Measurements from ENCODE around the gene AGBL1.

AGBL1 gene

DNA sequence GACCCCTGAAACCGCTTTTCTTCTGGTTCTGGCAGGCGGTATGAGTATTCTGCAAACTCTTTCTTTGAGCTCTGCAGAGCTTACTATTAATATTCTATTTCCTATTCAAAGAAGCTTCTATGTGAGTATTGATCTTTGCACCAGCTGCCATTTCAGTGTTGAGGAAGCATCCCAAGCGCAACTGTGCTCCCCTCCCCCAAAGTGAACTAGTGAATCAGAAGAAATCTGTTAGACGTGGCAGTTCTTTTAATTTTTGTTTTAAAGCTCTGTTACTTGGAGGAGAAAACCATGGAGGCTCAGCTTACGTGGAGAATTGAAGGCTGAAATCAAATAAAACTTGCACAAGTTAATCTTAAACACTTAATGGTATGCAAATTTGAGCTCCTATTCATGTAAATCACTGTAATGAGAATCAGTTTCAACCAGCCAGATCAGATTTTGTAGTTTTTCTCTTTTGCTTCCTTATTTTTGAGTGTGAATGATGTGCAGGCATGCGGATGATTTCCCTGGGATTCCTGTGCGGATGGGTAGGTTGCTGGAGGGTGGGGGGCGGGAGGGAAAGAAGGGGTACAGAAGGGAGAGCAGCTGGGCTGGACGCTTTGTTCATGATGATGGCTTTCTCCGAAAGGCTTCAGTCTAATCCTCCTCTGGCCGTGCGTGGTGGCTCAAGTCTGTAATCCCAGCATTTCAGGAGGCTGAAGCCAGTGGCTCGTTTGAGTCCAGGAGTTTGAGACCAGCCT lies 16.1 kb upstream of the AGBL1 start:
- no peak for DNase-seq
- Mint-ChIP-seq H3K9me3 (peaks cover 4% of the 10 kb centered on the region), H3K4me1 (ENCODE audit: low read depth) (no peaks in the 10 kb centered on the region), H3K27me3 (peaks cover 21% of the 10 kb centered on the region), H3K27ac (no peak overlapping the region), H3K4me3 (no peak overlapping the region), H3K36me3 (ENCODE audit: low read depth) (no peaks in the 10 kb centered on the region)

DNA sequence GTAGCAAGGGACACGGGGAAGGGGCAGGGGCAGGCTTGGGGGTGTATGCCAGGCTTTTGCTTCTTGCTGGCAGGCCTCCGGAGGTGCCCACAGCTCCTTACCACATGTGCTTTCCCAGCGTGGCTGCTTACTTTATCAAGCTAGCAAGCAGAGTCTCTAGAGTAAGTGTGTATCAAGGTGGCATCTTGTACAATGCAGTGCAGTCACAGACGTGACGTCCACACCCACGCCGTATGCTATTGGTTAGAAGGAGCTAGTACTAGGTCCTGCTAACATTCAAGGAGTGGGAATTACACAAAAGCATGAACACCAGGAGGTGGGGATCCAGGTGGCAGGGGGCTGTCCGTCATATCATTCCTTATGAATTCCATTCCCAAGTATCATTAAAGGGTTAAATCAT lies 15.3 kb upstream of the AGBL1 start:
- H3K9me3 Mint-ChIP-seq, result peaks cover 4% of the 10 kb centered on the region
- peaks cover 21% of the 10 kb centered on the region for H3K27me3 Mint-ChIP-seq
- no peaks in the 10 kb centered on the region for H3K36me3 Mint-ChIP-seq (ENCODE audit: low read depth)

DNA sequence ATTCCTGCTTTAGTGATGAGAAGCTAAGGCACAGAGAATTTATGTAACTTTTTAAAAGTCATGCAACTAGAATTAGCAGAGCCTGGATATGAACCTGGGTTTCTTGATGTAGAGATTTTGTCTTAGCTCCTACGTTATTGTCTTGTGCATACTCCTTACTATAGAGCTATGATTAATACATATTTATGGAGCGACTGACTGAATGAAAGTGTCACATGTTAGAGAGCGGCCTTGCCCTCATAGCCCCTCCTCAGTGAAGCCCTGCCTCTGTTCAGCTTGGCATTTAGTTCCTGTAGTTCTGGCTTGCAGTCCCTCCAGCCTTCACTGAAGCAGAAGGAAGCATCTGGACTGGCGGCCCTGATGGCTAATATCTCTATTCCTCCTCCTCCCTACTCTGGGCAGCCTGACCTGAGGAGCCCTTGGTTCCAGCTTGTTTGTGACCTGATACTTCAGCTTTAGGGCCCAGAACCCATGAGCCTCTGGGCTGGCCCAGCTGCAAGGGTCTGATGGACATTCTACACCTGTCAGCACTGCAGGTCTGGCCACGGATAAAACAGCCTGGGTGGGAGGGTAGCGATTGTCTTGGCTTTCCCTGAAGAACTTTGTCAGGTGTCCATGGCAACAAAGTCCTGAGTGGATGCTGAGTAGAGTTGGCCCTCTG lies 13.4 kb upstream of the AGBL1 start:
- H3K9me3 Mint-ChIP-seq, result peaks cover 4% of the 10 kb centered on the region
- H3K36me3 Mint-ChIP-seq (ENCODE audit: low read depth), result no peaks in the 10 kb centered on the region
- peaks cover 21% of the 10 kb centered on the region for H3K27me3 Mint-ChIP-seq
- H3K4me3 Mint-ChIP-seq, result no peak overlapping the region
- no peak for DNase-seq
- H3K4me1 Mint-ChIP-seq (ENCODE audit: low read depth), result no peaks in the 10 kb centered on the region
- no peak overlapping the region for H3K27ac Mint-ChIP-seq

More for the DNA sequence above, 15.3 kb upstream of the AGBL1 start:
- Mint-ChIP-seq H3K27ac (no peak overlapping the region), H3K4me3 (no peak overlapping the region), H3K4me1 (ENCODE audit: low read depth) (no peaks in the 10 kb centered on the region)
- no peak for DNase-seq

DNA sequence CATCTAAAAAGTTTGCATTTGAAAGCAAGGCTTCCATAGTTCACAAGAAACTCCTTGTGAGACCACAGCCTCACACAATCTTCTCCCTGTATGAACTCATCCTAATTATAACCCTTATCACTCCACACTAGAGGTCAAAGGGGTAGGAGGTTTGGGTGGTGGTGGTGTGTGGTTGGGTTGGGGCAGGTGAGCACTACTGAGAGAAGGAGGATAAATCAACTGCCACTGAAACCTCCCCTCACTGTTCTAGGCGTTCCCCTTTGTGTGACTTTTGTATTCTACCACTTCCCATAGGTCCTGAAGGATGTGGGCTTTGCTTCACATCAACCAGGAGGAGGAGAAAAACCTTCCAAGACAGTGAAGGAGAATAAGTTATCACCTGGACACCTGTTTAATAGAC lies 6.4 kb upstream of the AGBL1 start:
- Mint-ChIP-seq H3K27ac (no peak overlapping the region), H3K4me3 (no peak overlapping the region), H3K36me3 (ENCODE audit: low read depth) (no peaks in the 10 kb centered on the region), H3K9me3 (no peaks in the 10 kb centered on the region), H3K27me3 (peaks cover 5% of the 10 kb centered on the region), H3K4me1 (ENCODE audit: low read depth) (no peaks in the 10 kb centered on the region)
- no peak for DNase-seq

DNA sequence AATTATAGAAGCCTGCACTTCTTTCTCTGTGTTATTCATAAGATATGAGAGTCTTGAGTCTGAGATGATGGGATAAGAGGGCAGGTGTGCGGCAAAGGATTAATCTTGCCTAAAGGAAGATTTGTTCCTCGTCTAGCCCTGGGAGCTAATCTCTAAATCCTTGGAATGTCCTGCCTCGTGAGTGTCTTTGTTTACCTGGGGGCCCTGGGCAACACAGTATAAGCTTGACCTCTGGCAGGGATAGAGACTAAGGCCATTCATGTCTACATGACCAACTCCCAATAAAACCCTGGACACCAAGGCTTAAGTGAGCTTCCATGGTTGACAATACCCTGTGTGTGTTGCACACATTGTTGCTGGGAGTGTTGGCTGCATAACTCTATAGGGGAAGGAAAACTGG lies 3.2 kb upstream of the AGBL1 start:
- Mint-ChIP-seq H3K27me3 (peaks cover 8% of the 10 kb centered on the region), H3K36me3 (ENCODE audit: low read depth) (no peaks in the 10 kb centered on the region), H3K4me3 (no peak overlapping the region), H3K4me1 (ENCODE audit: low read depth) (no peaks in the 10 kb centered on the region), H3K27ac (no peak overlapping the region), H3K9me3 (no peaks in the 10 kb centered on the region)
- no peak for DNase-seq

DNA sequence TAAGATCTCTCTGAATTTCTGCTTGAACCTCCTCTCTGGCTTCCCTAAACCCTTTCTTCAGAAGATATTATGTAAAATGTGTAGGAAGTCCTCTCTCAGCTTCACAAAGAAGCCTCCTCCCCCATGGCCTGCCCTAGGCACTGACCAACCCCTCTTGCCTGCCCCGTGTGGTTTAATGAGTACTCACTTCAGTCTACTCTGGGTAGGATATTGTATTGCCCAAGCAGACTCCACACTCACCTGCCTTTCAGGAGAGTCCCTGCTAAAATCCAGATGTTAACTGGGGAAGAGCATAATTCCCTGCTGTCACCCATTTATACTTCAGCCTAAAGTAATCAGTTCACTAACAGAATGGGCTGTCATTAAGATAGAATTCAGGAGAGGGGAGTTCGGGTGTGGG lies 2.6 kb upstream of the AGBL1 start:
- no peaks in the 10 kb centered on the region for H3K36me3 Mint-ChIP-seq (ENCODE audit: low read depth)

DNA sequence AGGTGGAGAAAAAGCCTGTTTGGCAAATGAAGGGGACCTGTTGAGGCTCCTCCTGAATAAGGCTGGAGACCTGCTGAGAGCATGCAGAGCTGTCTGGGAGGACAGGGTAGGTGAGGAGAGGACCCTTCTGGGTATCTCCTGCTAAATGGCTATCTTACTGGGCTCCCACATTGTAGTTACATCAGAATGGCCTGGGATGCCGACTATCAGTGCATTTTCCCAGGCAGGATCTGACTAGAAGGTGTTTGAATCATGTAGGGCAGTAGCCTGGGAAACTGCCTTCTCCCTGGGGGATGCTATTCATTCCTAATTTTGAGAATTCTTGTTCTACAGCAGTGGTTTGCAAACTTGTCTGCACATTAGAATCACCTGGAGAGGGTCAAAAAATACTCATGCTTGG lies 631 bp downstream of the AGBL1 start:
- DNase-seq, result no peak
- H3K36me3 Mint-ChIP-seq (ENCODE audit: low read depth), result no peaks in the 10 kb centered on the region
- peaks cover 15% of the 10 kb centered on the region for H3K4me1 Mint-ChIP-seq (ENCODE audit: low read depth)
- H3K27ac Mint-ChIP-seq, result no peak overlapping the region
- H3K9me3 Mint-ChIP-seq, result no peaks in the 10 kb centered on the region
- no peak overlapping the region for H3K4me3 Mint-ChIP-seq
- peaks cover 16% of the 10 kb centered on the region for H3K27me3 Mint-ChIP-seq

More for the DNA sequence above, 2.6 kb upstream of the AGBL1 start:
- no peaks in the 10 kb centered on the region for H3K4me1 Mint-ChIP-seq (ENCODE audit: low read depth)
- H3K9me3 Mint-ChIP-seq, result no peaks in the 10 kb centered on the region
- H3K4me3 Mint-ChIP-seq, result no peak overlapping the region
- H3K27me3 Mint-ChIP-seq, result peaks cover 8% of the 10 kb centered on the region
- DNase-seq, result no peak
- H3K27ac Mint-ChIP-seq, result no peak overlapping the region

DNA sequence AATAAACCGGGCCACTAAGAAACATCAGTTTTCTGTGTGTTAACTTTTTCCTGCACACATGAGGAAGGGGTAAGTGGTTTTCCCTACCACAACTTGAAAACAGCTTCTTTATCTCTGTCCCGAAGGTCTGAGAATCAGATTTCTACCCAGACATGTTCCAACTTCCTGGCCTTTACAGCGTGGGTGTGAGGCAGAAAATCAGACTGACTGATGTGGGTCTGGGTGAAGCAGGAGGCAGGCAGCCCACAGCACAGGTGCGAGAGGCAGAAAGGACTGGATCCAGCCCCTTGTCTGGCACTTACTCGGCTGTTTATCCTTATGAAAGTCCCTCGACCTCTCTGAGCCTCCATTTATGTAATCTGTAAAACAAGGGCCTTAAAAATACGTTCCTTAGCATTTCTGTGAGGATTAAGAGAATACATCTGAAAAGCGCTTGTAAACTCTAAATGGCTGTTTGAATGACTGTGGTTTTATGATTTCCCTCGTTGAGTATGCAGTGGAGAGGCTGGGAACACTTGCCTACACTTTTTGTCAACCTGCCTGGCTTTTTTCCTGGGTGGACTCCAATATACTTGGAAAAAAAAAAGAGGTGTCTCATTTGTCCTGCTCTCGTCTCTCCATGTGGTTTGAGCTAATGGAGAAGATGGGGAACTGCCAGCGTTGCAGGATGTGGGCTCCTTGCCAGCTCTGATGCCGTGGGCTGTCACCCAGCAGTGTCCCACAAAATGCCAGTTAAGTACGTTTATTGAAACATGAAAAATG lies 3.1 kb downstream of the AGBL1 start:
- Mint-ChIP-seq H3K4me3 (no peak overlapping the region), H3K36me3 (ENCODE audit: low read depth) (no peaks in the 10 kb centered on the region), H3K27ac (no peak overlapping the region), H3K4me1 (ENCODE audit: low read depth) (peaks cover 15% of the 10 kb centered on the region), H3K27me3 (peaks cover 19% of the 10 kb centered on the region), H3K9me3 (no peaks in the 10 kb centered on the region)
- no peak for DNase-seq

DNA sequence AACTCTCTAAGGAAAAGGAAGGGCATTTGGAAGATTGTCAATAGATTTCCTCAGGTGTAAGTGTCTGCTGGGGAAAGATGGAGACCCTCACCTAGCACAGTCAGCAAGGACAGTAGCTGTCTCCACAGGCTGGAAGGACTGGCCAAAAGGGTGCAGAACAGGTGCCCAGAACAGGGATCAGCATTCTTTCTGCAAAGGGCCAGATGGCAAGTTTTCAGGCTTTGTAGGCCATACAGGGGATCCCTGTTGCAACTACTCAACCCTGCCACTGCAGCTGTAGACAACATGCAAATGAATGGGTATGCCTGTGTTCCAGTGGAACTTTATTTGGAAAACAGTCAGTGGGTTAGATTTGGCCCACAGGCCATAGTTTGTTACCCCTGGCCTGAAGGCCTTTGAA lies 8.1 kb downstream of the AGBL1 start:
- Mint-ChIP-seq H3K27me3 (peaks cover 19% of the 10 kb centered on the region), H3K4me3 (no peak overlapping the region), H3K4me1 (ENCODE audit: low read depth) (peaks cover 8% of the 10 kb centered on the region), H3K9me3 (no peaks in the 10 kb centered on the region), H3K36me3 (ENCODE audit: low read depth) (no peaks in the 10 kb centered on the region), H3K27ac (no peak overlapping the region)
- DNase-seq, result no peak

DNA sequence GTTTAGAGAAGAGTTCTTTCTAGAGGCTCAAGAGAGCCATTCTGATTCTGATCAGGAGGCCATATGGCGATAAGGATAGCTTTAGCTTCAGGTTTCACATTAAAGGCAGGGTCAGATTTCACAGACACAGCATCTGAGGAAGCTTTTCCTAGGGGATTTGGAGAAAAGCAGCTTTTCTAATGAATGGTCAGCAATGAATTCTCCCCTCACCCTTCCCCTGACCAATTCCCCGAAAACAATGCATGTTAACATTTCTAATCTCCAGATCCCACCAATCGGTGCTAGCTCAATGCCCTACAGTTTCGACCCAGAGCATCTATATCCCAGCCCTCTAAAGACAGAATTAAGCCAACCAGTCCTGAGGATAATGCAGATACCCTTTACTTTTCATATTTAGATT lies 9.8 kb downstream of the AGBL1 start:
- no peaks in the 10 kb centered on the region for H3K9me3 Mint-ChIP-seq
- H3K4me1 Mint-ChIP-seq (ENCODE audit: low read depth), result no peaks in the 10 kb centered on the region
- no peak overlapping the region for H3K27ac Mint-ChIP-seq

DNA sequence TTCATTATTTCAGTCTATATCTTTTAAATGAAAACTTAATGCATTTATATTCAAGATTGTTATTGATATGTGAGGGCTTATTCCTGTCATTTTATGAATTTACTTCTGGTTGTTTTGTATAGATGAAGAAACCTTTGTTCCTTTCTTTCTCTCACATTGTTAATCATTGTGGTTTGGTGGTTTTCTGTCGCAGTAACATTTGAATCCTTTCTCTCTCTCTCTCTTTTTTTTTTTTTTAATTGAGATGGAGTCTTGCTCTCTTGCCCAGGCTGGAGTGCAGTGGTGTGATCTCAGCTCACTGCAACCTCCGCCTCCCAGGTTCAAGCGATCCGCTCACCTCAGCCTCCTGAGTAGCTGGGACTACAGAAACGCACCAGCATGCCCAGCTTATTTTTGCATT lies 22.1 kb downstream of the AGBL1 start:
- no peak overlapping the region for H3K4me3 Mint-ChIP-seq
- no peaks in the 10 kb centered on the region for H3K36me3 Mint-ChIP-seq (ENCODE audit: low read depth)
- no peak for DNase-seq
- peaks cover 6% of the 10 kb centered on the region for H3K9me3 Mint-ChIP-seq
- peaks cover 34% of the 10 kb centered on the region for H3K27me3 Mint-ChIP-seq
- no peaks in the 10 kb centered on the region for H3K4me1 Mint-ChIP-seq (ENCODE audit: low read depth)
- H3K27ac Mint-ChIP-seq, result no peak overlapping the region

More for the DNA sequence above, 9.8 kb downstream of the AGBL1 start:
- no peak for DNase-seq
- Mint-ChIP-seq H3K27me3 (peaks cover 10% of the 10 kb centered on the region), H3K36me3 (ENCODE audit: low read depth) (no peaks in the 10 kb centered on the region), H3K4me3 (no peak overlapping the region)

DNA sequence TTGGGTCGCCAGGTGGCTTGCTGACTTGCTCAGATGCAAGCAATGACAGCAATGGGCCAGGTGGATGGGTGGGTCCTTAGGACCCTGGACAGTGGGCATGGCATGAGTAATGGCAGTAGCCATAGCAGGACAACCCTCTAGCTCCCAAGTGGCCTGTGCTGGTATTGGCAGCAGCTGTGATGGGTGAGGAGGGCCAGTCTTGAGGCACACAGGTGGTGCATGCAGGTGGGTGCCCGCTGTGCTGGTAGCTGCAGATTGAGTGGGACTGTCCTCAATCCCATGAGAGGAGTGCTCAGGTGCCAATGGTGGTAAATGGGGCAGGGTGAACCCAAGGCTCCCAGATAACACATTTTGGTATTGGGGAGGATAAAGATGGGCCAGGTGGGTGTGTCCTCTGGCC lies 24.2 kb downstream of the AGBL1 start:
- Mint-ChIP-seq H3K4me3 (no peak overlapping the region), H3K27ac (no peak overlapping the region), H3K27me3 (peaks cover 39% of the 10 kb centered on the region), H3K9me3 (peaks cover 6% of the 10 kb centered on the region), H3K36me3 (ENCODE audit: low read depth) (no peaks in the 10 kb centered on the region), H3K4me1 (ENCODE audit: low read depth) (no peaks in the 10 kb centered on the region)
- no peak for DNase-seq

DNA sequence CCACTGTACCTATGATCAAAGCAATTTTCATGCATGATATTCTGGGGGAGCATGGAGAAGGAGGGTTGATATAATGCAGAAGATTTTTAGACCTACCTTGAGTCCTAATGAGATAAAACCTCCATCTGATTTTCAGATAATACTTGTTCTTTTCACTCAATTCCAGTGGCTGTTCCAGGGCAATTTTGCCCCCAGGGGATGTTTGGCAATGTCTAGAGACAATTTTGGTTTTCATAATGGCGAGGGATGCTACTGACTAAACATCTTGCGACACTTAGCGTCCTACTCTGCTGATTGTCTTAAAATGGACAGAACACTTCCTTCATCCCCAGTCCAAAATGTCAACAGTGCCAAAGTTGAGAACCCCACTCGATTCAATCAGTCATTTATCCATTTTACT lies 26.6 kb downstream of the AGBL1 start:
- H3K27me3 Mint-ChIP-seq, result peaks cover 42% of the 10 kb centered on the region
- peaks cover 4% of the 10 kb centered on the region for H3K9me3 Mint-ChIP-seq
- no peaks in the 10 kb centered on the region for H3K36me3 Mint-ChIP-seq (ENCODE audit: low read depth)
- no peak overlapping the region for H3K4me3 Mint-ChIP-seq
- H3K27ac Mint-ChIP-seq, result no peak overlapping the region
- no peak for DNase-seq
- H3K4me1 Mint-ChIP-seq (ENCODE audit: low read depth), result no peaks in the 10 kb centered on the region

DNA sequence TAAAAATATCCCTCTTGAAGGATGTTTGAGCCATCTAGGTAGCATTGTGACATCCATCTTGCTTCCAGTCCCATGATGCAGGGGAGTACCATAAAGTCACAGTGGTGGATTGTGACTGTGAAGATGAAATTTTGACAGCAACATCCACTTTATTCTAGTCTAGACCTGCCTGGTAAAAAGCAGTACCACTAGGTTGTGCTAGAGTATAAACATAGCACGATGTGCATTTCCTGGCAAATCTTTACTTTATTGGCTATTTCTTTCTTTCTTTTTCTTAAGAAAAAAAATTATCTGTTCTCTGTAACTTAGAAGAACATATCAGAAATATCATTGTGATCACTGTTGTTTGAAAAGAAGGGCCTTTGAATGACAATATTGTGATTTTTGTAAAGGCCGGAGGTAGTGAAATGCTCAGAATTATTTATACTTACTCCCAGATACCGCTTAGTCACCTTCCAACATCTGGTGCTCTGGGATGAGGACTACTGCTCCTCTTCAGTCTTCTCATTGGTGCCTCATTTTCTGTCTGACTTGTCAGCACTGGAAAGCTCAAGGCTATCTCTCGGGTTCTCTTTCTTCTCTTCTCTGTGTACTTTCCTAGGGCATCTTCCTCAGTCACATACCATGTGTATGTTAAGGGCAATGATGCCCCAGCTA lies 35.6 kb downstream of the AGBL1 start:
- H3K27ac Mint-ChIP-seq, result no peak overlapping the region
- H3K4me1 Mint-ChIP-seq (ENCODE audit: low read depth), result no peaks in the 10 kb centered on the region
- DNase-seq, result no peak
- H3K4me3 Mint-ChIP-seq, result no peak overlapping the region
- peaks cover 16% of the 10 kb centered on the region for H3K27me3 Mint-ChIP-seq
- H3K9me3 Mint-ChIP-seq, result no peaks in the 10 kb centered on the region
- H3K36me3 Mint-ChIP-seq (ENCODE audit: low read depth), result no peaks in the 10 kb centered on the region

Data from activated T-cell treated with anti-CD3 and anti-CD28 coated beads, Interleukin-2, amount 50 U/mL, for 24 hours (primary cell).